Measurements from ENCODE around the gene HOOK1. TPM values are rescaled to one million over a fixed set of nuclear protein-coding genes. Genes with fewer than 3 reads are reported as not detected.

Gene HOOK1
- 8.4 and 94.4 TPM in 2 replicates for total RNA-seq (2014; rRNA removed; shearing (Covaris generic))

DNA sequence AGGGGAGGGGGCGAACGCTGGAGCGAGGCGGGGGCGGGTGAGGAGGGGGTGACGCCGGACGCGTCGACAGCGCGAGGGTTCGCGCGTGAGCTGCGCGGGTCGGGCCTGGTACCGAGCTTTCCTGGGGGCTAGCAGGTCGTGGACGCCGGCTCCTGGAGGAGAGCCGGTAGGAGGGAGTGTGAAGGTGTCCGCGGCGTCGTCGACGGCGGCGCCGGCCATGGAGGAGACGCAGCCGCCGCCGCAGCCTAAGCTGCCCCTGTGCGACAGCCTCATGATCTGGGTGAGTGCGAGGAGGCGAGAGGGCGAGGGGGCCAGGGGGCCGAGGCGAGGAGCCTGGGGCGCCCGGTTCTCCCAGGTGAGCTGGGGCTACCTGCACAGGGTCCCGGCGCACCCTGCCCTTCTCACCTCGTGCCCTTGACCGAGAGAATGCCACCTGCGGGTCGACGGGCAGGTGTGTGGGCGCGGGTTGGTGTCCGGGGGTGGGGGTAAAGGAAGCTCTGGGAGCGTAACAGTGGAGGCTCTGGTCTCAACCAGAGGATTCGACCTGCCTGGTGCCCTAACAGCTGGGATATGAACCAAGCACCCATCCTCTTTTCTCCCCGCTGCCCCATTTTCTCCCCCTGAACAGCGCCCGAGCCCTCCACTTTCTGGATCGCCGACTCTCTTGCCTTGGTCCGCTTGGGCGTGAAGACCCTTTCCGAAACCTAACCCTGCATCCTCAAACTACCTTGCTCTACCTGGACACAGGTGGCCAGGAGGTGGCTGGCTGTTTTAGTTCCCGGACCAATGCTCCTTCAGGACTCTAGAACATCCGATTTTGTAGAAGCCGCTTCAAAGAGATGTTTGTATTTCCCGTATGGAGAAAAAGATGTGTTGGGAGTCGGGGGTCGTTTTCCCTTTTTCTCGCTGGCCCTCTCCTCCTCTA lies at the start of gene HOOK1:
TSS of gene HOOK1 (plus strand) at position 49 of the 925 bp plus-strand sequence. CDS start at position 218, 169 bp downstream.
- DNase-seq (ENCODE audit: low spot score), result peak; percentile 45

DNA sequence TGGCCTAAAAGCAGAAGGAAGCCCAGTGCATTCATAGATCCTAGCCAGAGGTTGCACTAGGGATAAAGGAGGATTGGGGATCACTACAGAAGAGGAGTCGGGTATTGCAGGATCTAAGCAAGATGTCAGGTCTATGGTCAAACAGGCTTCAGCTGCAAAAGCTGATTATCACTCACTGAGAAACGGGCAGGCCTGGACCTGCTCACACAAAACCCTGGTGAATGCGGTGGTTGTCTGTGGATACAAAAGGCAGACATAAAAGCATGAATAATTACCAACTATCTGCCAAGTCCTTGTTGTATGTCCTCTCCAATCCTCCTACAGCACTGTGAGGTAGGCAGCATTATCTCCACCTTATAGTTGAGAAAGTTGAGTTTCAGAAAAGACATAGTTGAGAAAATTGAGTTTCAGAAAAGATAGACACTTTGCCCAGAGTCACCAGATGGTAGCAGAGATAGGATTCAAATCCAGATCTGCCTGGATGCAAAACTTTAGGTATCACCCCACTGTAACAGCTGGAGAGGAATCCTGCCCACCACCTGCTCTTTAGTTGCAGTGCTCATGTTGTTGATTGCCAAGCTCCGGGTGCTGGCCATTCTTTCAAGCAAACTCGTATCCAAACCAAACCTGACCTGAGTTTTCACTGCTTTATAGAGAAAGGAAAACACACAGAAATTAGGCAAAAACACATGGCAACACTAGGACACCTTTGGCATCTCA lies 49.6 kb upstream of the HOOK1 start:
- DNase-seq (ENCODE audit: low spot score), result no peak

DNA sequence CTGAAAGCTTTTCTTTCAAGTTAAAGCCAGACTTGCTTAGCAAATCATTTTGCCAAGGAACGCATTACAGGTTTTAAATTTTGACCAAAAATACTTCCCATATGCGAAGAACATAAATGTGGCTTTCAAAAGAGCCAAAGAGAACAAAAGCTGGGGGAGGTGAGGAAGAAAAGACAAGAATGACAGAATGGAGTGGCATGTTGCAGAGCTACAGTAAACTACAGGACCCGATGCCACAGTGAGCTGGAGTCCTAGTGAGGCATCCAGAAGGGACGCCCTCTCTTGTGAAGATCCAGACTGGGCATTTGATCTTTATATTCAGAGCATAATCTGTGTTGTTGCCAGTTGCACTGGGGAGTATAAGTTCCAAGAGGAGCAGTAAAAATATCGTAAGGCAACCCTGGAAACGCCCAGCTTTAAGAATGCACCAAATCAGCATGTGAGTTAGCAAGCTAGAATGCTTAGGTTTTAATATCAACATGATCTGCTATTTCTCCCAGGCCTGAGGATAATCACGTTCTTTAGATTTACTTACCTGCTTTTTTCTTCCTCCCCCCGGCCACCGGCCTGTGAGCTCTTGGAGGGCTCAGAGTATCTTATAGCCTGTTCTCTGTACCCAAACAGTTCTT lies 48.4 kb upstream of the HOOK1 start:
- DNase-seq (ENCODE audit: low spot score), result no peak

DNA sequence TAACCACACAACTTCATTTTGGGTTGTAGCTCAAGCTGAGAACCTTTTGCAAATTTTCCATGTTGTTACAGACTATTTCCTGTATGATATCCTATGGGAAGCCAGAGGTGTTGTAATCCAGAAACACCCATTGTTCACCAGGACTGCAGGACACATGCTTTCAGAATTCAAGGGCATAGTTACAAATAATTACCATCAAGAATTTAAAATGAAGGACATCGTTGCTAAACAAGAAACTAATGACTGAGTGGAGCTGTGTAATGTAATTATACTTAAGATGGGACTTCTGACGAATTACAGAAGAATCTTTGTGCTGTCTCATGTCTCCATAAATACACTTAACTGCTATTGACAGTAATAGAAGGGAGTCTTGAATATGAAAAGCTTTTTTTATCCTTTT lies 47.6 kb upstream of the HOOK1 start:
- no peak for DNase-seq (ENCODE audit: low spot score)

DNA sequence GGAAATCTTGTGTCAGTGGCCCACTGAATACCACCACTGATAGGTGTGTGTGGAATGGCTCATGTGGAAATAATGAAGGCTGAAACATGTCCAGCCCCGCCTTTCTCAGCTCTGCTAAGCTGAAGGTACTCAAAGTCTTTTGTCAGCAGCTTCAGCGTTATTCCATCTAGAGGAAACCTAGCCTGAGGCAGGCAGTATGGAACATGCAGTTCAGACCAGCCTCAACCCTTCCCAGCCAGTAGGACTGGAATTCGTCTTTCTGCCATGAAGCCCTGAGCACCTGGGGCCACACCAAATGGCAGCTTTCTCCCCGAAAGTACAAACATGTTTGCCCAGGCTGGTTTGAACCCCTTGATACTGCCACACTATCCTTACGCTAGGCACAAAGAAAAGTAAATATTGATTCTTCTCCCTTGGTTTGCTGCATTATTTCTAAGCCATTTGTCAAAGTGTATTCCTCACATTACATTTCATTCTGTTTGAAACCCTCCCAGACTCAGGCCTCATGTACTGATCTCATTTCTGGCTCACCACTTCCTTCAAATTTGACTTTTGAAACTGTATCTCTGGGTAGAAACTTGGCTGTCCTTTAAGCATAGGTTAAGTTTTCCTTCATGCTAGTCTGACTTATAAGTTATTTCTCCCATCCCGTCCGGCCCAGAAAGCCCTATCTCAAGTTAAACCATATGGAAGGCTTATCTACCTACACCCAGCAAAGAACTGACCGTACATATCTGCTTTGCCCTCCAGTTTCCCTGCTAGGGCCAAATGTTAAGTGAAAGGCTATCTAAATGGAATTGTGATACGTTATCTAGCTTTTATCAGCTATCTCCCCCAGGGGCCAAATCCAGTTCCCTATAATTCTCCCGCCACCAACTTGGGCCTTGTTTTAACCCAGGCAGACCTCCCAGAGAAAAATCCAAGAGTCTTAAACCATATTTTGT lies 45.7 kb upstream of the HOOK1 start:
- no peak for DNase-seq (ENCODE audit: low spot score)

DNA sequence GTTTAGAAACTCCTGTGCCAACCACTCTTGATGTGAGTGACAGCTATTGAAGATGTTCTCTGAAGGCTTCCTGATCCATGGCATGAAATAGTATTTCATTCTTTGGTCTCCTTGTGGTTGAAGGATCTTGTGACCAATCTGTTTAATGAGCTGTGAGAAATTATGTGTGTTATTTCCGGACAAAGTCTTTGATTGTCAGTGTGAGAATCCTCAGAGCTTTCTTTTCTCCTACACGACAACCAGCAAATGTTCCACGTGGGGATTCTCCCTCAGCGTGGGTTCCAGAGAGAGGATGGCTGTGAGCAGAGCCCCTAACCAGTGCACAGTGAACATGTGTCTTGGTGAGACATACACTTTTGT lies 45.0 kb upstream of the HOOK1 start:
- DNase-seq (ENCODE audit: low spot score), result no peak

DNA sequence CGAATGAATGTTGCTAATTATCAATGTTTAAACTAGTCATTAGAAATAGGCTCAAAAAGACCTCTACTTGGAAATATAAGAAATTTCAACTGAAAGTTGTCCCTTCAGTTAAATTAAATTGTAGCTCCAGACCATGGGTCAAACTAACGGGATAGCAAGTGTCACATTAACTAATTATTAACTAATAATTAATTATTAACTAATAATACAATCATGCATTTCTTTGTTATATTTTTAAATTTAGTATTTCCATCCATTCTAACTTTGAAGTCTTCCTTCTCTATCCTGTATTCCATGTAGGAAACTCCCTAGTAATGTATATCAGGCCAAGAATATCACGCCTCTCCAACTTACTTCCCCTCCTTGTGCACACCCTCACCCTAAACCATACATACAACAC lies 43.4 kb upstream of the HOOK1 start:
- no peak for DNase-seq (ENCODE audit: low spot score)

DNA sequence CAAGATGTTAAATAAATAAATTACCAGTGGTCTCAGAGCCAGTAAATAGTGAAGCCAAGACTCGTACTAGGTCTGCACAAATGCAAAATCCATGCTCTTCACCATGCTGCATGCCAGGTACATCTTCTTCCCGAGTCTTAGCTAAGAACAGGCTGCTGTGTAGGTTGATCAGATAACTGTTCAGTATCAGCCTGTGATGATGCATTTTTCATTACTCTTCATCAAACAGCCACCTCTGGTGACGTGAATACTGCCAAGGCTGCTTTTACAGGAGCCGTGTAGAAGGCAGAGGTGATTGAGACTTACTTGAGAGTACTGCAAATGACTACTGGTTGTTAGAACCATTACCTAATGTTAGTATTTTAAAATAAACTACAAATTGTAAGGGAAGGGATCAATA lies 39.3 kb upstream of the HOOK1 start:
- DNase-seq (ENCODE audit: low spot score), result no peak

DNA sequence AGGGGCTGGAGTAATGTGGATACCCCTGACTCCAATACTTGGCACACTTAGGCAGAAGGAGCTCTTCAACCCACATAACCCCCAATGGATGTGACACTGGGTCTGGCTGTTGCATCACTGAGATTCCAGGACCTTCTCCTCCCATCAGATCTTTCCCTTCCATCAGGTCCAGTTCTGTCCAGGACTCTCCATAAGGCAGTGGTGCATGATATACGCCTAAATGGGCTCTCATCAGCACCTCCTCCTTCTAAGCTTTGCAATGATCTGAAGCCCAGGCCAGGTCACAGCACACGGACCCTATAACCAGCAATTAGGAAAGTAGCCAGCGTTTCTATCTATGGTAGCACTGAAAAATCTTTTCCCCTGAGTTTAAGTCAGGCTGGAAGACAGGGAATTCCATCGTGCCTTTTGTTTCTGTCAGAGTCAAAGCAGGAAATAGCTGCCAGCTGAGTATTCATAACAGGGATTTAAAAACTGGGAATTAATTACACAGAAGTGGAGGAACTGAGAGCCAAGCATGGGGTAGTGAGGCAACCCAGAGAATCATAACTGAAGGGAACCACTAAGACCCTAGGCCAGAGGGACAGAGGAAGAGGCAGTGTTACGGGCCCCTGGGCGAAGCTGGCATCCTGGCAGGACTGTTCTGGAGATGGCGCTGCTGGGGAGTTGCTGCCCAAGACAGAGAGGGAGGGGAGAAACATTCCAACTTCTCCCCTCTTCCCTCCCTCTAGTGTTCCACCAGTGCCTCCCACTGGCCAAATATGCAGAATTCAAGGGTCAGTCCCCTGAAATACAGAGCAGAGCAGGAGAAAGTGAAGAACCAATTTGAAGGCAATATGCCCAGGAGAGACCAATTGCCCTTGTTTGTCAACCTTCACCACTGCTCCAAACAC lies 37.5 kb upstream of the HOOK1 start:
- DNase-seq (ENCODE audit: low spot score), result no peak

DNA sequence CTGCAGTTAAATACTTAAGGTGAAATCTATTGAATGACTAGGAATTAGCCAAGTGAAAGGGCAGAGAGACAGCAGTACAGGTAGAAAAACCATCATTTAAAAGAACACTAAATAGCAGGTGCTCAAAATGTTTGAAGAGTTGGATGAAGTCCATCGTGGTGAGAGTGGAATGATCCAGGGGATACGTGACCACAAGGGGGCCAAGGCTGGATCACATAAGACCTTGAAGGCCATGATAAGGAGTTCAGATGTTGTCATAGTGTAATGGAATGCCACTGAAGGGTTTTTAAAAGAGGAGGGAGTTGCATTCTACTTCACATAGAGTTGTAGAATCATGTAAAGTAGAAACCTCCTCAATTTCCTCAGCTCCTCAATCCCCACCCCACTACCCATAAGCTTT lies 34.8 kb upstream of the HOOK1 start:
- DNase-seq (ENCODE audit: low spot score), result peak; percentile 7

DNA sequence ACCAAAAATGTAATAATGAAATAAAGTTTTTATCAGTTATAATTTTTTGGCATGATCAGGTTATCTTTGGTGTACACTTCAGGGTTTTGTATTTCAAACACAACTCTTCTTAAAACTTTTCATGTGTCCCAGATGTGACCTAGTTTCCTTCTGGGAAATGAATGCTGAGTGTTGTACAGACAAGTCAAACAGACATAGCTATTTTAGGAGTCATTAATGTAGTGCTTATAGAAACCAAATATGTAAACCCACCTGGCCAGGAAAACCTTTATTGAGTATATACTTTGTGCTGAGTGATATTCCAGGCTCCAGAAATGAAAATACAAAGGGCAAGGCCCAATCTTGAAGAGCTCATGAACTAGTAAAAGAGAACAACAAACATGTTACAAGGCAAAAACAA lies 25.9 kb upstream of the HOOK1 start:
- DNase-seq (ENCODE audit: low spot score), result no peak

DNA sequence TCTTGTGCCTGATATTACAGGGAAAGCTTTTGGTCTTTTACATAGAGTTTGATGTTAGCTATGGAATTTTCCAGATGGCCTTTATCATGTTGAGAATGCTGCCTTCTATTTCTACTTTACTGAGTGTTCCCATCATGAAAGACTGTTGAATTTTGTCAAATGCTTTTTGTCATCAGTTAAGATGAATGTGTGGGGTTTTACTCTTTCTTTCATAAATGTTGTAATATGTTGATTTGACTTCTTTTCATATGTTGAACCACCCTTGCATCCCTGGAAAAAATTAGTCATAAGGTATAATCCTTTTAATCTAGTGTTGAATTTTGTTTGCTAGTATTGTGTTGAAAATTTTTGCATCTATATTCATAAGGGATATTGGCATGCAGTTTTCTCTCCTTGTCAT lies 16.1 kb upstream of the HOOK1 start:
- no peak for DNase-seq (ENCODE audit: low spot score)

DNA sequence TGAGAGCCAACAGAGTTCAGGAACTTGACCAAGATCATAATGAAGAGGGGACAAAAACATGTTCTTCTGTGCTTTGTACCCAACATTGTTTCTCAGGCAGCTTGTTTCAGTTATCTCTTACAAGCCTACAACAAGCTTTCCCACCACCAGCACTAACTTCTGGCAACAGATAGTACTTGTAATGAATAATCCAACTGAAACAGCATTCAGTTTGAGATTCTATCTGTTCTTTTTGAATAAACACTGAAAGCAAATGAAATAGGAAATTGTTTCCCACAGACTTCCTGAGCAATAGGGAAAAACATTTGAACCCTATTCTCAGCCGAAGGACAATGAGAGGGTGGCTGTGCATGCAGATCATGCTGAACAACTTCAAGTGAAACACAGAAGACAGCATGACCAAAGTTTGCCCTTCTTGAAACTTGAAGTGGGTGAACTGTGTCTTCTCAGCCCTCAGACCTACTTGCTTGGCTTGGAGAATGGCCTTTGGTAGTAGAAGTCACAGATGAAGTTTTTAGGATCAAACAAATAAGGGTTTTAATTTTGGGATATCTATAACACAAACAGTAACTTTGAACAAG lies 11.2 kb upstream of the HOOK1 start:
- DNase-seq (ENCODE audit: low spot score), result no peak

DNA sequence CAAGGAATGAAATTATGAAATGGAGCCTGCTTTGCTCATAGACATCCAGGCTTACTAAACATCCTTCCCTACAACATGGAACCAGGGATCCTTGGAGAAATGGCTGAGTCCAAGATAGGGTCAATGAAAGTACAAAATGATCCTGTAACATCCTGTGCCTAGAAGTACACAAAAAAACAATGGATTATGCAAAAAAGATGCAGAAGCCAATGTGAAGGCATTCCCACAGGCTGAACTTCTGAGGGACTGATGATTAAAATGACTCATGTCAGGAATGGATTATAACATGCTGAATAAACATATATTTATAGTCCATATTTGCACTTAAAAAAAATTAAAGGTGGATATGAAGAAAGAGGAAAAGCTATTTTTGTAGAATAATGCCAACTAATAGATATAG lies 10.4 kb upstream of the HOOK1 start:
- DNase-seq (ENCODE audit: low spot score), result no peak

DNA sequence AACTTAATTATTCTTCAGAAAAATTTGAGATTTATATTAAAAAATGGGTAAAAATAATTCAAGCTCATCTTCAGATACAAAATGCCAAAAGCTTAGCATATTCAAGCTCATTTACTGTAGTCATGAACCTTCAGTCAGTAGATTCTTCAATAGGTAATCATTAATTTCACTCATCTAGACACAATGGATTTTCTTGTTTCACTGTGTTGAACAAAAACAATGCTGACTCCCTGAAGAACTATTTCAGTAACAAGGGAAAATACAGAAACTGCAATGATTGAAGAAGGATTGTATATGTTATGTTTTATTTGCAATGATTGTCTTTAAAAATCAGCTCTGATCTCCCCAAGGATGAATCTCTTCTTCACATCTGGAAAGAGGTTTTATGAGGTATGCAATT lies 9.2 kb upstream of the HOOK1 start:
- DNase-seq (ENCODE audit: low spot score), result no peak

DNA sequence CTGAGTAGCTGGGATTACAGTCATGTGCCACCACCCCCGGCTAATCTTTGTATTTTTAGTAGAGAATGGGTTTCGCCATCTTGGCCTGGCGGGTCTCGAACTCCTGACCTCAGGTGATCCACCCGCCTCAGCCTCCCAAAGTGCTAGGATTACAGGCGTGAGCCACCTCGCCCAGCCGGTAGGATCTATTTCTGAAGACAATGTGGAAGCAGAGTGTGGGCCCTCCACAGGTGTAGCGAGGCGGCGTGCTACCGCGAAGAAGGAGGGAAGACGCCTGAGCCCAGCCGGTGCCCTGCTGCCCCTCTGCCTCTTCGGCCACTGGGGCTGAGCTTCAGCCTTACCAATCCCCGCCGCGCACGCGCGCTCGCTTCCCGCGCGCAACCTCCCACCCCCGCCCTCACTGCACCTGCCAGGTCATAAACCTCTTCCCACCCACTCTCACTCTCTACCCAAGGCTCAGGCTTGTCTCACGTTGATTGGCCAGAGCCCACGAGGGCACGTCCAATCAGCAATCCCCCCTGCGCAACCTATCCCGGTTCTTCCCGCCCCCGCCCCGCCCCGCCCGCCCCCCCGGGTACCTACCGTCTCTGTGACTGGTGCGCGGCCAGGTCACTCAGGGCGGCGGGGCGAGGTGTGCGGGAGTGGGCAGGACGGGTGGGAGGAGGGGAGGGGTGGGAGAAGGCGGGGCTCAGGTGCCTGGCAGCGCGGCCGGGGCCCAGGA lies 409 bp upstream of the HOOK1 start:
- DNase-seq (ENCODE audit: low spot score), result peak; percentile 96

DNA sequence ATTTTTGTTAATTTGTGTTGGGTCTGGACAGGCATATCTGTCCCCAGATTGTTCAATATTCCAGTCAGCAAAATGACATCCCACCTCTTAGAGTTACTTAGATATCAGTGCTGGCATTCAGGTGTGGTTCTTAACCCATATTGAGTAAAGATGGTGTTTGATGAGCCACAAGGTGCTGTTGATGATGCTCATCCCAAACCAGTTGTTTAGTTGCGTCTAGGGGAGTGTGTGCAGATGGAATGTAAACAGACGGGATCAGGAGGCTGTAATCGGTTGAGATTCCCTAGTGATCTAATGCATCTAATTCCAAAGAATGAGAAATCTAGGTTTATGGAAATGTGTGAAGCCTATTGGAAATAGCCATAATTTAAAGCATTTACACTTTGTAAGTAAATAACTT lies 1.1 kb downstream of the HOOK1 start:
- DNase-seq (ENCODE audit: low spot score), result peak; percentile 25

DNA sequence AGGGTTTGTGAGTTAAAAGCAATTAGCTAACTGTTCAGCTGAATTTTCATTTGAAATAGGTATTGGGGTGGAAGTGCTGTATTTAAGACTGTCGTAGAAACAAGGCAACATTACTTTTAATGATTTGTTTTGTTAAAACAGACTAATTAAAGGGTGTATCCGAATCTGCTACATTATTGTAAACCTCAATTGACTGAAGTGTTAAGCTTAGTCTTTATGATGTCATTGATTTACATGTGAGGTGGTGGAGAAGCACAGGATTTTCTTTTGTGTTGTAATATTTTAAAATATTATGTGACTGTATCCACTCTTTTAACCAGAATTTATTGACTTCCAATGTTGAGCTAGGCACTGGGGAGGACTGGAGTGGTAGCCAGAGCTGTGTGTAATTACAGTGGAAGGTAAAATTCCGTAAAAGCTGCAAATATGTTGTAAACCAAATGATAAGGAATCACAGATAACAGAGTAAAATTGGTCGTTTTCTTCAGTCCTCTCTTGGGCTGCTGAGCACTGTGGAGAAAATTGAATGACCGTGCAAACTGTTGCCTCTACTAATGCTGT lies 1.6 kb downstream of the HOOK1 start:
- DNase-seq (ENCODE audit: low spot score), result no peak
